Measurements from ENCODE around the gene SPRYD7.
A peak's percentile ranks its signal among the peaks of the same experiment; 100 is the strongest.
"Not testable (repeated sequence)": the region's sequence is repeated elsewhere in the genome, so short reads cannot be mapped to it uniquely, and the experiment has no call there.

SPRYD7 gene

GRCh38 chr13:49936075-49936967, at the start of gene SPRYD7:
TSS of gene SPRYD7 (minus strand) at chr13:49936340. CDS start at chr13:49936235, 105 bp downstream.
- Mint-ChIP-seq H3K27ac (peak within 1 kb of the TSS; percentile 72), H3K4me3 (peak within 1 kb of the TSS; percentile 96), H3K27me3 (no peaks in the 10 kb centered on the region), H3K36me3 (no peaks in the 10 kb centered on the region), H3K4me1 (peaks cover 14% of the 10 kb centered on the region), H3K9me3 (no peaks in the 10 kb centered on the region)

- H3K9me3 Mint-ChIP-seq, result no peaks in the 10 kb centered on the region
- no peak overlapping the region for H3K27ac Mint-ChIP-seq
- no peaks in the 10 kb centered on the region for H3K4me1 Mint-ChIP-seq
- no peak overlapping the region for H3K4me3 Mint-ChIP-seq
- no peaks in the 10 kb centered on the region for H3K27me3 Mint-ChIP-seq
- no peaks in the 10 kb centered on the region for H3K36me3 Mint-ChIP-seq
These were observed 49.0 kb upstream of the SPRYD7 start for GRCh38 chr13:49985129-49985528.

GRCh38 chr13:49980266-49980665, 44.1 kb upstream of the SPRYD7 start:
- Mint-ChIP-seq H3K27me3 (no peaks in the 10 kb centered on the region), H3K4me3 (no peak overlapping the region), H3K9me3 (no peaks in the 10 kb centered on the region), H3K36me3 (no peaks in the 10 kb centered on the region), H3K4me1 (peaks cover 3% of the 10 kb centered on the region), H3K27ac (no peak overlapping the region)

GRCh38 chr13:49977992-49978391, 41.9 kb upstream of the SPRYD7 start:
- Mint-ChIP-seq H3K4me3 (no peak overlapping the region), H3K27ac (no peak overlapping the region), H3K36me3 (no peaks in the 10 kb centered on the region), H3K4me1 (peaks cover 3% of the 10 kb centered on the region), H3K27me3 (no peaks in the 10 kb centered on the region), H3K9me3 (no peaks in the 10 kb centered on the region)

- peaks cover 3% of the 10 kb centered on the region for H3K4me1 Mint-ChIP-seq
- H3K9me3 Mint-ChIP-seq, result no peaks in the 10 kb centered on the region
- H3K27me3 Mint-ChIP-seq, result no peaks in the 10 kb centered on the region
- H3K4me3 Mint-ChIP-seq, result no peak overlapping the region
- H3K36me3 Mint-ChIP-seq, result no peaks in the 10 kb centered on the region
- no peak overlapping the region for H3K27ac Mint-ChIP-seq
These were observed 40.4 kb upstream of the SPRYD7 start for GRCh38 chr13:49976314-49977258.

GRCh38 chr13:49975826-49976225, 39.7 kb upstream of the SPRYD7 start:
- no peak overlapping the region for H3K4me3 Mint-ChIP-seq
- H3K27me3 Mint-ChIP-seq, result no peaks in the 10 kb centered on the region
- H3K36me3 Mint-ChIP-seq, result no peaks in the 10 kb centered on the region
- H3K27ac Mint-ChIP-seq, result no peak overlapping the region
- peaks cover 3% of the 10 kb centered on the region for H3K4me1 Mint-ChIP-seq
- no peaks in the 10 kb centered on the region for H3K9me3 Mint-ChIP-seq

- no peak overlapping the region for H3K4me3 Mint-ChIP-seq
- no peaks in the 10 kb centered on the region for H3K27me3 Mint-ChIP-seq
- peaks cover 3% of the 10 kb centered on the region for H3K4me1 Mint-ChIP-seq
- H3K27ac Mint-ChIP-seq, result no peak overlapping the region
- H3K9me3 Mint-ChIP-seq, result no peaks in the 10 kb centered on the region
- H3K36me3 Mint-ChIP-seq, result no peaks in the 10 kb centered on the region
These were observed 36.6 kb upstream of the SPRYD7 start for GRCh38 chr13:49972709-49973108.

GRCh38 chr13:49967456-49967855, 31.3 kb upstream of the SPRYD7 start:
- H3K27ac Mint-ChIP-seq, result no peak overlapping the region
- peaks cover 17% of the 10 kb centered on the region for H3K36me3 Mint-ChIP-seq
- H3K4me1 Mint-ChIP-seq, result no peaks in the 10 kb centered on the region
- no peaks in the 10 kb centered on the region for H3K27me3 Mint-ChIP-seq
- H3K9me3 Mint-ChIP-seq, result peaks cover 22% of the 10 kb centered on the region
- no peak overlapping the region for H3K4me3 Mint-ChIP-seq

GRCh38 chr13:49958321-49958720, 22.2 kb upstream of the SPRYD7 start:
- H3K27me3 Mint-ChIP-seq, result peaks cover 5% of the 10 kb centered on the region
- no peak overlapping the region for H3K27ac Mint-ChIP-seq
- H3K36me3 Mint-ChIP-seq, result peaks cover 18% of the 10 kb centered on the region
- H3K4me3 Mint-ChIP-seq, result no peak overlapping the region
- H3K4me1 Mint-ChIP-seq, result no peaks in the 10 kb centered on the region
- peaks cover 6% of the 10 kb centered on the region for H3K9me3 Mint-ChIP-seq

- Mint-ChIP-seq H3K36me3 (peaks cover 11% of the 10 kb centered on the region), H3K27me3 (peaks cover 5% of the 10 kb centered on the region), H3K27ac (peak overlapping the region; percentile 36), H3K4me3 (no peak overlapping the region), H3K4me1 (no peaks in the 10 kb centered on the region), H3K9me3 (no peaks in the 10 kb centered on the region)
These were observed 20.0 kb upstream of the SPRYD7 start for GRCh38 chr13:49956131-49956530.

- H3K9me3 Mint-ChIP-seq, result no peaks in the 10 kb centered on the region
- no peak overlapping the region for H3K4me3 Mint-ChIP-seq
- H3K27me3 Mint-ChIP-seq, result peaks cover 5% of the 10 kb centered on the region
- H3K4me1 Mint-ChIP-seq, result no peaks in the 10 kb centered on the region
- H3K27ac Mint-ChIP-seq, result no peak overlapping the region
- peaks cover 7% of the 10 kb centered on the region for H3K36me3 Mint-ChIP-seq
These were observed 18.7 kb upstream of the SPRYD7 start for GRCh38 chr13:49954674-49955455.

GRCh38 chr13:49953560-49953959, 17.4 kb upstream of the SPRYD7 start:
- peaks cover 9% of the 10 kb centered on the region for H3K27me3 Mint-ChIP-seq
- H3K4me1 Mint-ChIP-seq, result no peaks in the 10 kb centered on the region
- H3K27ac Mint-ChIP-seq, result no peak overlapping the region
- H3K9me3 Mint-ChIP-seq, result no peaks in the 10 kb centered on the region
- H3K4me3 Mint-ChIP-seq, result no peak overlapping the region
- H3K36me3 Mint-ChIP-seq, result peaks cover 4% of the 10 kb centered on the region

- no peaks in the 10 kb centered on the region for H3K4me1 Mint-ChIP-seq
- no peak overlapping the region for H3K4me3 Mint-ChIP-seq
- peaks cover 3% of the 10 kb centered on the region for H3K36me3 Mint-ChIP-seq
- H3K27me3 Mint-ChIP-seq, result peaks cover 9% of the 10 kb centered on the region
- H3K27ac Mint-ChIP-seq, result no peak overlapping the region
- no peaks in the 10 kb centered on the region for H3K9me3 Mint-ChIP-seq
These were observed 15.8 kb upstream of the SPRYD7 start for GRCh38 chr13:49951754-49952535.

GRCh38 chr13:49948777-49949270, 12.7 kb upstream of the SPRYD7 start:
- not testable (repeated sequence) for H3K4me1 Mint-ChIP-seq

More at GRCh38 chr13:49948777-49949270, 12.7 kb upstream of the SPRYD7 start:
- not testable (repeated sequence) for H3K36me3 Mint-ChIP-seq, H3K27me3 Mint-ChIP-seq, H3K4me3 Mint-ChIP-seq, H3K27ac Mint-ChIP-seq, H3K9me3 Mint-ChIP-seq

Measured in activated naive CD4-positive, alpha-beta T cell treated with anti-CD3 and anti-CD28 coated beads, Interleukin-2, amount 50 U/mL, for 24 hours (primary cell).